Cardiac atrium fibroblast (primary cell): Measurements from ENCODE around the gene TRIM66. TPM values are rescaled to one million over a fixed set of nuclear protein-coding genes. Genes with fewer than 3 reads are reported as not detected.

Experiments
- total RNA-seq: library from RNA; depleted of rRNA; stranded (reverse); fragments of >200 nt; gene quantifications from 2 replicates; pipeline ENCODE4 v1.2.3, GENCODE V29; 2015

Gene TRIM66
- total RNA-seq, result 0.54 and 1.8 TPM in 2 replicates

GRCh38 chr11:8682303-8683114 lies at the start of gene TRIM66, which contains the start of gene RPL27A:
Gene TRIM66, minus strand, starts transcription at chr11:8682665. Its CDS starts 10,391 bp downstream, at chr11:8672274.
Gene RPL27A, plus strand, starts transcription at chr11:8682792. Its CDS starts 22 bp downstream, at chr11:8682814.

GRCh38 chr11:8593935-8594909 lies 88.2 kb downstream of the TRIM66 start, which contains the start of gene STK33:
Gene STK33, minus strand, starts transcription at chr11:8594228. Its CDS starts 119,323 bp downstream, at chr11:8474905.

Other genes starting within 250 kb of the TRIM66 start
- gene STK33, start 88.4 kb downstream of the TRIM66 start, total RNA-seq, result 2.7 TPM in 1 of 2 replicates, not detected in the other
- gene RPL27A, start 127 bp upstream of the TRIM66 start, total RNA-seq, result 1,029 and 1,253 TPM in 2 replicates
- gene AKIP1, start 228.5 kb upstream of the TRIM66 start, total RNA-seq, result 18.4 and 28.2 TPM in 2 replicates